ENCODE data around the gene STX8.

DNA sequence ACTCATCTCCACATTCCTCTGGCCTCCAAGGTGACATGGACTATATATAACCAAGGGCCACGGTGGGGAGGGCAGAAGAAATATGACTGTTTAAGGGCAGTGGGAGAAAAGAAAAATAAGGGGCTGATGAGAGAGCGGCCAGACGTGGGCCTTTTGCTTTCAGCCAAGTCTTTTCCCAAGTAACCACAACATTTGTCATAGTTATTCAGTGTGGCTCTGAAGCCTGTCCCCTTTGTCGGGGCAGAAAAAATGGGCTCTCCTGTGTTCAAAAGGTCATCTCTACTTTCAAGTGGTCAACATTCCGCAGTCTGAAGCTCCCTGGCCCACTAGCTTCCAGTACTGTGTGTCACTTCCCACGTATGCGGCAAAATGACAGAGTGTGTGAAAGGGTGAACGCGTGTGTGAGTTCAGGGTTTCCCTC lies 308.9 kb downstream of the STX8 start:
- TF ChIP-seq NFRKB (IDR thresholded peaks at IDR 0.05): no peak
- no peak for TF ChIP-seq FOXA1 (IDR thresholded peaks at IDR 0.05)
- TF ChIP-seq SP1 (IDR thresholded peaks at IDR 0.05): no peak
